GM10847 (cell line): ENCODE data around the gene BIRC7.

Source experiments
- POLR2A ChIP-seq: IDR thresholded peaks from 2 replicates; pipeline ENCODE4 v1.6.1; 2011; ENCODE audit not compliant: insufficient read length; ENCODE audit errors: extremely low read depth

BIRC7 gene

GRCh38 chr20:63247671-63248228, 12.0 kb downstream of the BIRC7 start:
- no peak for TF ChIP-seq POLR2A

GRCh38 chr20:63248835-63249591, 13.3 kb downstream of the BIRC7 start:
- TF ChIP-seq POLR2A = no peak

GRCh38 chr20:63249891-63250290, 14.2 kb downstream of the BIRC7 start:
- TF ChIP-seq POLR2A = no peak

- TF ChIP-seq POLR2A = no peak
Observed at GRCh38 chr20:63252284-63252711, 16.6 kb downstream of the BIRC7 start.

- no peak for TF ChIP-seq POLR2A
Observed at GRCh38 chr20:63253065-63253437, 17.3 kb downstream of the BIRC7 start.

GRCh38 chr20:63253438-63254231, 17.9 kb downstream of the BIRC7 start:
- TF ChIP-seq POLR2A = no peak

- no peak for TF ChIP-seq POLR2A
Observed at GRCh38 chr20:63254232-63254605, 18.5 kb downstream of the BIRC7 start, which contains the start of gene NKAIN4. NKAIN4 (minus strand) TSS chr20:63254463; CDS start chr20:63254450, 13 bp downstream.

- TF ChIP-seq POLR2A = no peak
Observed at GRCh38 chr20:63254606-63255384, 19.1 kb downstream of the BIRC7 start.

- no peak for TF ChIP-seq POLR2A
Observed at GRCh38 chr20:63255931-63256704, 20.4 kb downstream of the BIRC7 start.

- no peak for TF ChIP-seq POLR2A
Observed at GRCh38 chr20:63256954-63257353, 21.2 kb downstream of the BIRC7 start.

GRCh38 chr20:63257629-63258028, 21.9 kb downstream of the BIRC7 start:
- TF ChIP-seq POLR2A = no peak

- TF ChIP-seq POLR2A = no peak
Observed at GRCh38 chr20:63258781-63259180, 23.1 kb downstream of the BIRC7 start.

GRCh38 chr20:63259734-63260460, 24.2 kb downstream of the BIRC7 start:
- TF ChIP-seq POLR2A = no peak

- TF ChIP-seq POLR2A = no peak
Observed at GRCh38 chr20:63260521-63260920, 24.8 kb downstream of the BIRC7 start.
